Measurements from ENCODE around the gene P3H1. TPM values are rescaled to one million over a fixed set of nuclear protein-coding genes. Genes with fewer than 3 reads are reported as not detected.
"Not testable (repeated sequence)": the region's sequence is repeated elsewhere in the genome, so short reads cannot be mapped to it uniquely, and the experiment has no call there.

P3H1 gene, protein sequence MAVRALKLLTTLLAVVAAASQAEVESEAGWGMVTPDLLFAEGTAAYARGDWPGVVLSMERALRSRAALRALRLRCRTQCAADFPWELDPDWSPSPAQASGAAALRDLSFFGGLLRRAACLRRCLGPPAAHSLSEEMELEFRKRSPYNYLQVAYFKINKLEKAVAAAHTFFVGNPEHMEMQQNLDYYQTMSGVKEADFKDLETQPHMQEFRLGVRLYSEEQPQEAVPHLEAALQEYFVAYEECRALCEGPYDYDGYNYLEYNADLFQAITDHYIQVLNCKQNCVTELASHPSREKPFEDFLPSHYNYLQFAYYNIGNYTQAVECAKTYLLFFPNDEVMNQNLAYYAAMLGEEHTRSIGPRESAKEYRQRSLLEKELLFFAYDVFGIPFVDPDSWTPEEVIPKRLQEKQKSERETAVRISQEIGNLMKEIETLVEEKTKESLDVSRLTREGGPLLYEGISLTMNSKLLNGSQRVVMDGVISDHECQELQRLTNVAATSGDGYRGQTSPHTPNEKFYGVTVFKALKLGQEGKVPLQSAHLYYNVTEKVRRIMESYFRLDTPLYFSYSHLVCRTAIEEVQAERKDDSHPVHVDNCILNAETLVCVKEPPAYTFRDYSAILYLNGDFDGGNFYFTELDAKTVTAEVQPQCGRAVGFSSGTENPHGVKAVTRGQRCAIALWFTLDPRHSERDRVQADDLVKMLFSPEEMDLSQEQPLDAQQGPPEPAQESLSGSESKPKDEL
- total RNA-seq (2014; rRNA removed; shearing (Covaris generic); ENCODE audit: low replicate concordance), result 18.1 and 49.1 TPM in 2 replicates

DNA sequence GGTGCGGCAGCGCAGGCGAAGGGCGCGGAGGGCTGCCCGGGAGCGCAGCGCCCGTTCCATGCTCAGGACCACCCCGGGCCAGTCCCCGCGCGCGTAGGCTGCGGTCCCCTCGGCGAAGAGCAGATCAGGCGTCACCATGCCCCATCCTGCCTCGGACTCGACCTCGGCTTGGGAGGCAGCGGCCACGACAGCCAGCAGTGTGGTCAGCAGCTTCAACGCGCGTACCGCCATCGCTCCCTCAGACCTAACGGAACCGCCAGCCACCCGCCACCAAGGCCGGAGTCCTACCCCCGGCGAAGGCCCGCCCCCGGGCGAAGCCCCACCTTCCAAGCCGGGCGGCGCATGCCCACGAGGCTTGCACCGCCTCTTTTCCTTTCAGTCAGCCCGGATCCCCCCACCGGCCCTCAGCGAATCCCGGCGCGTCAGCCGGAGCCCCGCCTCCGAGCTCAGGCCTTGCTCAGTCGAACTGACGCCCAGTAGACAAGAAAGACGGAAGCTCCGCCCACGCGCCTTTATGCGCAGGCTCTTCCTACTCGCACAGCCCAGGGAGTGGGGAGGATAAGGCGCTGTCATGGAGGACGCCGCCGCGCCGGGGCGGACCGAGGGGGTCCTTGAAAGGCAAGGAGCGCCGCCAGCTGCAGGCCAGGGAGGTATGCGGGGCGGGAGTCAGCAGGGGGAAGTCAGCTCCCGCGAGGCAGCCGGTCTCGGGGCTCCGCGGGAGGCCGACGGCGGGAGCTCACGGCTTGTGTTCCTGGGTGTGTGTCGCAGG is at the start of gene P3H1, which contains the start of gene C1orf50:
Gene P3H1 (minus strand): TSS at position 288 of the 769 bp plus-strand sequence. CDS start 57 bp downstream, at position 231.
Gene C1orf50 (plus strand): TSS at position 509 of the 769 bp plus-strand sequence. CDS start 63 bp downstream, at position 572.
- Histone ChIP-seq H3K4me2 (ENCODE audit: low read depth, low read length, poor library complexity, severe bottlenecking) (peak within 1 kb of the TSS; percentile 94), H3K27ac (ENCODE audit: low read length) (no peak within 1 kb of the TSS), H2AFZ (ENCODE audit: low read length) (peak within 1 kb of the TSS; percentile 94), H3K9me2 (replicated peaks; ENCODE audit: insufficient read depth, low read length) (no peaks in the 10 kb centered on the region), H3K4me3 (ENCODE audit: low read length) (peak within 1 kb of the TSS; percentile 92), H3K27me3 (ENCODE audit: low read length) (no peaks in the 10 kb centered on the region), H3K4me1 (ENCODE audit: low read length) (peaks cover 32% of the 10 kb centered on the region), H3K9me3 (ENCODE audit: low read length) (no peaks in the 10 kb centered on the region), H4K20me1 (ENCODE audit: insufficient read depth, low read depth, low read length) (no peaks in the 10 kb centered on the region), H3K9ac (ENCODE audit: low read length) (peak within 1 kb of the TSS; percentile 90), H3K36me3 (ENCODE audit: insufficient read depth, low read length) (no peaks in the 10 kb centered on the region; the same call in 1 of the 2 replicates), H3K79me2 (ENCODE audit: low read length) (peaks cover 78% of the 10 kb centered on the region)
- DNase-seq, result peak; percentile 100

DNA sequence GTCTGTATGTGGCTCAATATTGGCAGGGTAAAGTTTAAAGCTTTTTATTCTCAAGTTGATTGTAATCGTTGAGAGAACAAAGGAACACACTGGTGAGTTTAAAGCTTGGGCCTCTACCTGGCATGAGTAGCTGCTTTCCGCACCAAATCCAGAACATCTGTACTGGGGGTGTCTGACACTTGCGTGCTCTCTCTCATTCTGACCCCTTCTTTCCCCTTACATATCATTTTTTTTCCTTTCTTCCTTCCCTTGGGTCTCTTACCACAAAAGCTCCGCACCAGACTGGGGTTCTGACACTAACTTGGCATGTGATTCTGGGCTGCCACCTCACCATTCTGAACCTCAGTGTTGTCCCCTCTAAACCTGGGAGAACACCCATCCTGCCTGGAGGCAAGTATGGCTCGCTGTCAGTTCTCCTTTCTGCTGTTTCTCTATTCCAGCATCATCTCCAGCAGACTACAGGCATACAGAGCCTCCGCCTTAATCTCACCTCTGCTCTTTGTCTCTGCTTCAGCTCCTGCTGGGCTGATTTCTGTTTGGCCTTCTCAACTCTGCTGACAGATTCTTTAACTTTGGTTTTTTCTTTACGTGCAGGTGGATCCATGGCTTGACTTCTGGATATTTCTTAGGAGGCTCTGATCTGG is 49.2 kb upstream of the P3H1 start:
- Histone ChIP-seq H2AFZ (ENCODE audit: low read length) (peak overlapping the region; percentile 58; the same call in 1 of the 2 replicates), H3K4me3 (ENCODE audit: low read length) (peak overlapping the region; percentile 83), H4K20me1 (ENCODE audit: insufficient read depth, low read depth, low read length) (no peaks in the 10 kb centered on the region), H3K4me2 (ENCODE audit: low read depth, low read length, poor library complexity, severe bottlenecking) (peak overlapping the region; percentile 83), H3K4me1 (ENCODE audit: low read length) (peaks cover 16% of the 10 kb centered on the region), H3K9me2 (replicated peaks; ENCODE audit: insufficient read depth, low read length) (no peaks in the 10 kb centered on the region), H3K27me3 (ENCODE audit: low read length) (no peaks in the 10 kb centered on the region), H3K9ac (ENCODE audit: low read length) (peak overlapping the region; percentile 78), H3K79me2 (ENCODE audit: low read length) (no peaks in the 10 kb centered on the region), H3K9me3 (ENCODE audit: low read length) (no peaks in the 10 kb centered on the region), H3K36me3 (ENCODE audit: insufficient read depth, low read length) (no peaks in the 10 kb centered on the region), H3K27ac (ENCODE audit: low read length) (no peak overlapping the region)
- peak; percentile 42 for DNase-seq

DNA sequence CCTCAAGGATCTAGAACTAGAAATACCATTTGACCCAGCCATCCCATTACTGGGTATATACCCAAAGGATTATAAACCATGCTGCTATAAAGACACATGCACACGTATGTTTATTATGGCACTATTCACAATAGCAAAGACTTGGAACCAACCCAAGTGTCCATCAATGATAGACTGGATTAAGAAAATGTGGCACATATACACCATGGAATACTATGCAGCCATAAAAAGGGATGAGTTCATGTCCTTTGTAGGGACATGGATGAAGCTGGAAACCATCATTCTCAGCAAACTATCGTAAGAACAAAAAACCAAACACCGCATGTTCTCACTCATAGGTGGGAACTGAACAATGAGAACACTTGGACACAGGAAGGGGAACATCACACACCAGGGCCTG is 48.0 kb upstream of the P3H1 start:
- H3K27ac ChIP-seq (ENCODE audit: low read length); H3K9me3 ChIP-seq (ENCODE audit: low read length); H2AFZ ChIP-seq (ENCODE audit: low read length); H3K9me2 ChIP-seq (replicated peaks; ENCODE audit: insufficient read depth, low read length); H3K79me2 ChIP-seq (ENCODE audit: low read length); H3K4me2 ChIP-seq (ENCODE audit: low read depth, low read length, poor library complexity, severe bottlenecking); H4K20me1 ChIP-seq (ENCODE audit: insufficient read depth, low read depth, low read length); H3K9ac ChIP-seq (ENCODE audit: low read length); H3K27me3 ChIP-seq (ENCODE audit: low read length); H3K4me3 ChIP-seq (ENCODE audit: low read length); H3K36me3 ChIP-seq (ENCODE audit: insufficient read depth, low read length); DNase-seq: not testable (repeated sequence)
- H3K4me1 ChIP-seq (ENCODE audit: low read length), result peaks cover 16% of the 10 kb centered on the region

DNA sequence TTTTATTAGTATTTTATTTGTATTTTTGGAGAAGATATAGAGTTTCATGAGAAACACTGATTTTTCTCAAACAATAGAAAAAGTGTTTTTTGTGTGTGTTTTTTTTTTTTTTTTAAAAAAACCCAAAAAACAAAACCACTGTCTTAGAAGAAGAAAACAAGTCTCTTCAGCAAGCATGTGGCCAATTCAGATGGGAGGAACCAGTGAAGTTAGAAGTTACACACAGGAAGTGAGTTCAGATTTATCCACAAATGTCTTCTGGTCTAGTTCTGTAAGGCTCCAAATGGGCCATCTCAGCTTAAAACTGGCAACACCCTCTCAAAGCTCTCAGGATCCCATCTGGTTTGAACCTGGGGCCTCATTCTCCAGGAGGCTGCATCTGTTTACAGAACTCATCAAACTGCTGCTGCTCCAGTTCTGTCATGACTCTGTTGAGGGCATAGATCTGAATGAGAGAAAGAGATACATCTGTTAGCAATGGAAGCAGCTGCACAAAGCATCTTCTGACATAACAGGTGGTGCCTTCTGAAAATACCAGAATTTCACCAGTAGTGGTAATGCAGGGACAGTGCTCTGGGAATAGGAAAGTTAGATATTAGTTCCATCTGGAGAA is 40.3 kb upstream of the P3H1 start:
- Histone ChIP-seq H3K79me2 (ENCODE audit: low read length) (no peaks in the 10 kb centered on the region), H3K4me3 (ENCODE audit: low read length) (no peak overlapping the region), H4K20me1 (ENCODE audit: insufficient read depth, low read depth, low read length) (no peaks in the 10 kb centered on the region), H3K9me3 (ENCODE audit: low read length) (no peaks in the 10 kb centered on the region), H3K27me3 (ENCODE audit: low read length) (no peaks in the 10 kb centered on the region), H2AFZ (ENCODE audit: low read length) (no peak overlapping the region), H3K27ac (ENCODE audit: low read length) (no peak overlapping the region), H3K36me3 (ENCODE audit: insufficient read depth, low read length) (no peaks in the 10 kb centered on the region), H3K4me1 (ENCODE audit: low read length) (no peaks in the 10 kb centered on the region), H3K9me2 (replicated peaks; ENCODE audit: insufficient read depth, low read length) (no peaks in the 10 kb centered on the region), H3K9ac (ENCODE audit: low read length) (no peak overlapping the region), H3K4me2 (ENCODE audit: low read depth, low read length, poor library complexity, severe bottlenecking) (no peak overlapping the region)
- DNase-seq, result no peak

DNA sequence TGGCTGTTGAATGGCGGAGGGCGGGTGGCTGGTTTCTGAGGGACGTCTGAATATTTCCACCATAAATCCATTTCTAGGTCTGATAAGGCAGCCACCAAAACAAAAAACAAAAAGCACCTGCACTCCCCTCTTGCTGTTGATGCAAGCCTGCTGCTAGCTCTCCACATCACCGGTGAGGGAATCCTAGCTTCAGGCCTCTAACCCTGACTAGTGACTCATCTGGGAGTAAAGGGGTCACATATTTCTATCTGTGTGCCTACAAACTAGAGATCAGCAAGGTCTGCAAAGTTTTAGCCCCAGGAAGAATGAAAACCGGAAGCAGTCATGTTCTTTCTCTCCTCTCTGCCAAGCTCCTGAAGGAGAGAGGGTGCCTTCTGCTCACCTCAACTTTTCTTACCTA is 39.8 kb upstream of the P3H1 start:
- no peaks in the 10 kb centered on the region for H4K20me1 ChIP-seq (ENCODE audit: insufficient read depth, low read depth, low read length)
- H3K79me2 ChIP-seq (ENCODE audit: low read length), result no peaks in the 10 kb centered on the region
- H3K9ac ChIP-seq (ENCODE audit: low read length), result no peak overlapping the region
- no peak overlapping the region for H2AFZ ChIP-seq (ENCODE audit: low read length)
- H3K27me3 ChIP-seq (ENCODE audit: low read length), result no peaks in the 10 kb centered on the region
- H3K4me2 ChIP-seq (ENCODE audit: low read depth, low read length, poor library complexity, severe bottlenecking), result no peak overlapping the region
- H3K36me3 ChIP-seq (ENCODE audit: insufficient read depth, low read length), result no peaks in the 10 kb centered on the region
- DNase-seq, result no peak
- no peaks in the 10 kb centered on the region for H3K9me3 ChIP-seq (ENCODE audit: low read length)
- no peak overlapping the region for H3K27ac ChIP-seq (ENCODE audit: low read length)
- H3K4me1 ChIP-seq (ENCODE audit: low read length), result no peaks in the 10 kb centered on the region
- H3K9me2 ChIP-seq (replicated peaks; ENCODE audit: insufficient read depth, low read length), result no peaks in the 10 kb centered on the region
- H3K4me3 ChIP-seq (ENCODE audit: low read length), result no peak overlapping the region

DNA sequence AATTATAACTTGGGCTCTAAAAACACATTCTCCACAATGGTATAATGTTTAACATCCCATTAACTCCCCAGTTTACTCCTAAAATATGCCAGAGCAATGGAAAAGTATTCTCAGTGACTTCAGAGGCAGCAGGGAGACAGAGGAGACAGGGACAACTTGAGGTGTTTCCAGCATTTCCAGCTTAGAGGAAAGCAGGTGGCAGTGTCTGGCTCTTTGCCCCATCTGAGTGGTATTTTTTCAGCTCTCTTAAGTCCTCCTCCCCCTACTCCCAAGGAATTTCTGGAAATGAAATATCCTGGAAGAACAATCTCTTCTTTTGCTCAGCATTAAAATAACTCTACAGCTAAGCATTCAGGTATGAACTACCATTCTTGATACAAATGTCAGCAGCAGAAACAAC is 39.3 kb upstream of the P3H1 start:
- Histone ChIP-seq H3K4me1 (ENCODE audit: low read length) (no peaks in the 10 kb centered on the region), H4K20me1 (ENCODE audit: insufficient read depth, low read depth, low read length) (no peaks in the 10 kb centered on the region), H3K4me2 (ENCODE audit: low read depth, low read length, poor library complexity, severe bottlenecking) (no peak overlapping the region), H3K79me2 (ENCODE audit: low read length) (no peaks in the 10 kb centered on the region), H2AFZ (ENCODE audit: low read length) (no peak overlapping the region), H3K27ac (ENCODE audit: low read length) (no peak overlapping the region), H3K9me2 (replicated peaks; ENCODE audit: insufficient read depth, low read length) (no peaks in the 10 kb centered on the region), H3K27me3 (ENCODE audit: low read length) (no peaks in the 10 kb centered on the region), H3K36me3 (ENCODE audit: insufficient read depth, low read length) (no peaks in the 10 kb centered on the region), H3K4me3 (ENCODE audit: low read length) (no peak overlapping the region), H3K9me3 (ENCODE audit: low read length) (no peaks in the 10 kb centered on the region), H3K9ac (ENCODE audit: low read length) (no peak overlapping the region)
- no peak for DNase-seq

DNA sequence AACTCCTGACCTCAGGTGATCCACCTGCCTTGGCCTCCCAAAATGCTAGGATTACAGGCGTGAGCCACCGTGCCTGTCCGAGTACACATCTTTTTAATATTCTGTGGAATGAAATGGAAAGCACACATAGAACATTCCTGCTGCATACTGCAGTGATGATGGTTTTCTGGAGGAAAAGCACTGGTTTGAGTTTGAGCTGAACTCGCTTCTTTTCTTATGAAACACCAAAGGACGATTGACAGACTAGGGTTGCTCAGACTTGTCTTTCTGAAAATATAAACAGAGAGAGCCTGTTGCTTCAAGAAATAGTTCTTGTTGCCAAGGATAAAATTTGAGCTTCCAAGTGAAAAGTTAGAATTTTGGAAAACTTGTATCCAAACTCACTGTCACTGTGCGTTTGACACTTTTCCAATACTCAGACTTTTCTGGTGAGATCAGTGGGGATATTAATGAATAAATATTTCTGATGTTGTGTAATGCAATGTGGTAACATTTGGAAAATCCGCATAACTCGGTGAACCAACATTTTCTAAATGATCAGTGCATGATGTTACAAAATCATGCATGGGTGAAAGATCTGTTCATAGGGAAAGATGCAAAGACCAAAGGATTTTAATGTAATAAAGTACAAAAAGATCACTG is 35.1 kb upstream of the P3H1 start:
- H4K20me1 ChIP-seq (ENCODE audit: insufficient read depth, low read depth, low read length), result no peaks in the 10 kb centered on the region
- H3K27ac ChIP-seq (ENCODE audit: low read length), result no peak overlapping the region
- no peaks in the 10 kb centered on the region for H3K27me3 ChIP-seq (ENCODE audit: low read length)
- no peak overlapping the region for H2AFZ ChIP-seq (ENCODE audit: low read length)
- no peak overlapping the region for H3K4me3 ChIP-seq (ENCODE audit: low read length)
- DNase-seq, result no peak
- no peak overlapping the region for H3K9ac ChIP-seq (ENCODE audit: low read length)
- no peaks in the 10 kb centered on the region for H3K79me2 ChIP-seq (ENCODE audit: low read length)
- no peaks in the 10 kb centered on the region for H3K36me3 ChIP-seq (ENCODE audit: insufficient read depth, low read length)
- H3K4me2 ChIP-seq (ENCODE audit: low read depth, low read length, poor library complexity, severe bottlenecking), result no peak overlapping the region
- no peaks in the 10 kb centered on the region for H3K4me1 ChIP-seq (ENCODE audit: low read length)
- no peaks in the 10 kb centered on the region for H3K9me3 ChIP-seq (ENCODE audit: low read length)
- H3K9me2 ChIP-seq (replicated peaks; ENCODE audit: insufficient read depth, low read length), result no peaks in the 10 kb centered on the region
